ENCODE measurements around the gene SIRT4. TPM values are rescaled to one million over a fixed set of nuclear protein-coding genes. Genes with fewer than 3 reads are reported as not detected.

The SIRT4 gene
- total and polyA plus RNA-seq, 2 of the 13 experiments (the other 11 are each of a cell fraction or from before 2014, with no cell fraction given) = 3.4 to 5.8 TPM

DNA sequence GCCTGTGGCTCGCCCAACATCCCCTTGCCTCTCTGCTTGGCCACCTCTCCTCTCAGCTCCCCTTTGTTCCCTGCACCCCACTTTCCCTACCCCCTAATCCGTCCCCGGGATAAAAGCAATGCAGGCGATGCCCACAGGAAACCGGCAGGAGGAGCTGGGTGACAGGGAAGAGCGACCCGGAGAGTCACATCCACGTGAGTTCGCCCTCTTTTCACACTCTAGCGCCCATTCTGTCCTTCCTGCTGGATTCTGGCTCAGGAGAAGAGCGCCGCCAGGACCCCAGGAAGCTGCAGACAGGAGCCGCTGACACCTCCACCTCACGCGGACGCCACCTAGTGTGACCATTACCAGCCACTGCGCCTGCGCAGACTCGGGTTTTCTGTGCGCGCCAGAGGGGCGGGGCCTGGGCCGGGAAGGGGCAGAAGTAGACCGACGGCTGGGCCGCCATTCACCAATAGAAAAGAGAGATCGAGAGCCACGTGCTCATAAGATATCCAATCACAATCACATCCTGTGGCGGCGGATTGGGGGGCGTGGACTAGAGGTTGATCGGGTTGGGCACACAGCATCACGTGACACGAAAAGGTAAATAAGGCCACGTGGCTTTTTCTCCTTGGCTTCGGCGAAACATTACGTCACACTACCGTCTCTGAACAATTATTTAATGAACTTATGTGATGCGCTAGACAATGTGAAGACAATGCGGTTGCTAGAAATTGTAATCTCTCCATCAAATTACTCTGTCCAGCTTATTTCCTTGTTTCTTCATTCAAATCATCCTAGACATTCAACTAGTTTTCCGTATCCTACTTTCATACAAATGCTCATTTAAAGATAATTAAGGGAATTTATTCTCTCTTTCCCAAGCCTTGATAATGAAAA lies 15.3 kb downstream of the SIRT4 start (continued):
- TF ChIP-seq, protein P1, sequence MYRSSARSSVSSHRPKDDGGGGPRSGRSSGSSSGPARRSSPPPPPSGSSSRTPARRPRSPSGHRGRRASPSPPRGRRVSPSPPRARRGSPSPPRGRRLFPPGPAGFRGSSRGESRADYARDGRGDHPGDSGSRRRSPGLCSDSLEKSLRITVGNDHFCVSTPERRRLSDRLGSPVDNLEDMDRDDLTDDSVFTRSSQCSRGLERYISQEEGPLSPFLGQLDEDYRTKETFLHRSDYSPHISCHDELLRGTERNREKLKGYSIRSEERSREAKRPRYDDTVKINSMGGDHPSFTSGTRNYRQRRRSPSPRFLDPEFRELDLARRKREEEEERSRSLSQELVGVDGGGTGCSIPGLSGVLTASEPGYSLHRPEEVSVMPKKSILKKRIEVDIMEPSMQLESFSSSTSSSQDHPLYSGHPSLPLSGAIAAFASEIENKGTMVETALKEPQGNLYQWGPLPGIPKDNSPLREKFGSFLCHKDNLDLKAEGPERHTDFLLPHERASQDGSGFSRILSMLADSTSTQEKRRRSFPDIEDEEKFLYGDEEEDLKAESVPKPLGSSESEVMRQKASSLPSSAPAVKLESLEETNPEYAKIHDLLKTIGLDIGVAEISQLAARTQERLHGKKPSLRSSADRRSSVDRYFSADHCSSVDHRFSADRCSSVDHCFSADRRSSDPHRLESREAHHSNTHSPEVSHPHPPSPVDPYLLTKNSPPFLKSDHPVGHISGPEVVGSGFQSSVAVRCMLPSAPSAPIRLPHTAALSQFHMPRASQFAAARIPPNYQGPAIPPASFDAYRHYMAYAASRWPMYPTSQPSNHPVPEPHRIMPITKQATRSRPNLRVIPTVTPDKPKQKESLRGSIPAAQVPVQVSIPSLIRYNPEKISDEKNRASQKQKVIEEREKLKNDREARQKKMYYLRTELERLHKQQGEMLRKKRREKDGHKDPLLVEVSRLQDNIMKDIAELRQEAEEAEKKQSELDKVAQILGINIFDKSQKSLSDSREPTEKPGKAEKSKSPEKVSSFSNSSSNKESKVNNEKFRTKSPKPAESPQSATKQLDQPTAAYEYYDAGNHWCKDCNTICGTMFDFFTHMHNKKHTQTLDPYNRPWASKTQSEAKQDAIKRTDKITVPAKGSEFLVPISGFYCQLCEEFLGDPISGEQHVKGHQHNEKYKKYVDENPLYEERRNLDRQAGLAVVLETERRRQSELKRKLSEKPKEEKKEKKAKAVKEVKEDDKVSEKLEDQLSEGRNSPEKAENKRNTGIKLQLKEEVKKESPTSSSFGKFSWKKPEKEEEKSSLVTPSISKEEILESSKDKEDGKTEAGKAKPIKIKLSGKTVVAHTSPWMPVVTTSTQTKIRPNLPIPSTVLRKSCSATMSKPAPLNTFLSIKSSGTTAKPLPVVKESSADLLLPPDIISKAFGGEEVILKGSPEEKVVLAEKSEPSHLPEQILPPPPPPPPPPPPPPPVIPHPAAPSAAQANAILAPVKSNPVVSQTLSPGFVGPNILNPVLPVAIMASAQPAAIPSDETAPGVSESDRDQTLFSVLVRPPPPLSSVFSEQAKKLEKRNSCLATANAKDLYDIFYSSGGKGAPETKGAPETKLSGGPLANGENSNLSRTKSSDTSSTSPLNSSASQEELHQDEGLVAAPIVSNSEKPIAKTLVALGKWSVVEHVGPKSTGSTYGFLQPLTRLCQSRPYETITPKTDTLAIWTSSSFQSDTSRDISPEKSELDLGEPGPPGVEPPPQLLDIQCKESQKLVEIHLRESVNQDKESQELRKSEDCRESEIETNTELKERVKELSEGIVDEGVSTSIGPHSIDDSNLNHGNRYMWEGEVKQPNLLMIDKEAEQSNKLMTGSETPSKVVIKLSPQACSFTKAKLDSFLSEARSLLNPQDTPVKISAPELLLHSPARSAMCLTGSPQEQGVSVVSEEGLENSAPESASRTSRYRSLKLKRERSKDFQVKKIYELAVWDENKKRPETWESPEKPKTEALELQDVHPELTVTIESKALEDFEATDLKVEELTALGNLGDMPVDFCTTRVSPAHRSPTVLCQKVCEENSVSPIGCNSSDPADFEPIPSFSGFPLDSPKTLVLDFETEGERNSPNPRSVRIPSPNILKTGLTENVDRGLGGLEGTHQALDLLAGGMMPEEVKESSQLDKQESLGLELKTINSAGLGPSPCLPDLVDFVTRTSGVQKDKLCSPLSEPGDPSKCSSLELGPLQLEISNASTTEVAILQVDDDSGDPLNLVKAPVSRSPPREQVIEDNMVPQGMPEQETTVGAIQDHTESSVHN (CRISPR knock-in tag; IDR thresholded peaks at IDR 0.05) = 0 out of 2 replicates have a peak, but pooled peaks have one; percentile 52
- TF ChIP-seq, protein P2, sequence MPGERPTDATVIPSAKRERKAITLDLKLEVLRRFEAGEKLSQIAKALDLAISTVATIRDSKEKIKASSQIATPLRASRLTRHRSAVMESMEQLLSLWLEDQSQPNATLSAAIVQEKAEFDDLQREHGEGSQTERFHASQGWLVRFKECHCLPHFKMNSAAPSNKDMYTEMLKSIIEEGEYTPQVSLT (CRISPR knock-in tag; IDR thresholded peaks at IDR 0.05; ENCODE audit: borderline replicate concordance, low read depth) = no peak
- TF ChIP-seq NAIF1 (CRISPR knock-in tag; IDR thresholded peaks at IDR 0.05; ENCODE audit: borderline replicate concordance) (peak; percentile 75), ZNF367 (CRISPR knock-in tag; IDR thresholded peaks at IDR 0.05; ENCODE audit: borderline replicate concordance) (peak; percentile 91; the same call in 1 of the 2 replicates), NKX3-1 (CRISPR knock-in tag; IDR thresholded peaks at IDR 0.05) (peak; percentile 91), RBFOX2 (IDR thresholded peaks at IDR 0.05; ENCODE audit: low read depth, low read length) (peak; percentile 89), SNRNP70 (IDR thresholded peaks at IDR 0.05; ENCODE audit: low read depth, low read length) (no peak), KLF11 (CRISPR knock-in tag; IDR thresholded peaks at IDR 0.05) (peak; percentile 57; the same call in 1 of the 2 replicates), ZC3H4 (CRISPR knock-in tag; IDR thresholded peaks at IDR 0.05; ENCODE audit: borderline replicate concordance) (no peak), MXD4 (CRISPR knock-in tag; IDR thresholded peaks at IDR 0.05) (peak; percentile 85)
- TF ChIP-seq, protein P3, sequence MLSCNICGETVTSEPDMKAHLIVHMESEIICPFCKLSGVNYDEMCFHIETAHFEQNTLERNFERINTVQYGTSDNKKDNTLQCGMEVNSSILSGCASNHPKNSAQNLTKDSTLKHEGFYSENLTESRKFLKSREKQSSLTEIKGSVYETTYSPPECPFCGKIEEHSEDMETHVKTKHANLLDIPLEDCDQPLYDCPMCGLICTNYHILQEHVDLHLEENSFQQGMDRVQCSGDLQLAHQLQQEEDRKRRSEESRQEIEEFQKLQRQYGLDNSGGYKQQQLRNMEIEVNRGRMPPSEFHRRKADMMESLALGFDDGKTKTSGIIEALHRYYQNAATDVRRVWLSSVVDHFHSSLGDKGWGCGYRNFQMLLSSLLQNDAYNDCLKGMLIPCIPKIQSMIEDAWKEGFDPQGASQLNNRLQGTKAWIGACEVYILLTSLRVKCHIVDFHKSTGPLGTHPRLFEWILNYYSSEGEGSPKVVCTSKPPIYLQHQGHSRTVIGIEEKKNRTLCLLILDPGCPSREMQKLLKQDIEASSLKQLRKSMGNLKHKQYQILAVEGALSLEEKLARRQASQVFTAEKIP (CRISPR knock-in tag; IDR thresholded peaks at IDR 0.05; ENCODE audit: borderline replicate concordance) = no peak
- TF ChIP-seq, protein P4, sequence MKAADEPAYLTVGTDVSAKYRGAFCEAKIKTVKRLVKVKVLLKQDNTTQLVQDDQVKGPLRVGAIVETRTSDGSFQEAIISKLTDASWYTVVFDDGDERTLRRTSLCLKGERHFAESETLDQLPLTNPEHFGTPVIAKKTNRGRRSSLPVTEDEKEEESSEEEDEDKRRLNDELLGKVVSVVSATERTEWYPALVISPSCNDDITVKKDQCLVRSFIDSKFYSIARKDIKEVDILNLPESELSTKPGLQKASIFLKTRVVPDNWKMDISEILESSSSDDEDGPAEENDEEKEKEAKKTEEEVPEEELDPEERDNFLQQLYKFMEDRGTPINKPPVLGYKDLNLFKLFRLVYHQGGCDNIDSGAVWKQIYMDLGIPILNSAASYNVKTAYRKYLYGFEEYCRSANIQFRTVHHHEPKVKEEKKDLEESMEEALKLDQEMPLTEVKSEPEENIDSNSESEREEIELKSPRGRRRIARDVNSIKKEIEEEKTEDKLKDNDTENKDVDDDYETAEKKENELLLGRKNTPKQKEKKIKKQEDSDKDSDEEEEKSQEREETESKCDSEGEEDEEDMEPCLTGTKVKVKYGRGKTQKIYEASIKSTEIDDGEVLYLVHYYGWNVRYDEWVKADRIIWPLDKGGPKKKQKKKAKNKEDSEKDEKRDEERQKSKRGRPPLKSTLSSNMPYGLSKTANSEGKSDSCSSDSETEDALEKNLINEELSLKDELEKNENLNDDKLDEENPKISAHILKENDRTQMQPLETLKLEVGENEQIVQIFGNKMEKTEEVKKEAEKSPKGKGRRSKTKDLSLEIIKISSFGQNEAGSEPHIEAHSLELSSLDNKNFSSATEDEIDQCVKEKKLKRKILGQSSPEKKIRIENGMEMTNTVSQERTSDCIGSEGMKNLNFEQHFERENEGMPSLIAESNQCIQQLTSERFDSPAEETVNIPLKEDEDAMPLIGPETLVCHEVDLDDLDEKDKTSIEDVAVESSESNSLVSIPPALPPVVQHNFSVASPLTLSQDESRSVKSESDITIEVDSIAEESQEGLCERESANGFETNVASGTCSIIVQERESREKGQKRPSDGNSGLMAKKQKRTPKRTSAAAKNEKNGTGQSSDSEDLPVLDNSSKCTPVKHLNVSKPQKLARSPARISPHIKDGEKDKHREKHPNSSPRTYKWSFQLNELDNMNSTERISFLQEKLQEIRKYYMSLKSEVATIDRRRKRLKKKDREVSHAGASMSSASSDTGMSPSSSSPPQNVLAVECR (CRISPR knock-in tag; IDR thresholded peaks at IDR 0.05; ENCODE audit: borderline replicate concordance) = peak; percentile 66; the same call in 1 of the 2 replicates

All from HepG2 (cell line).